GM12873 (cell line): ENCODE measurements around the gene UNC80.

Experiments used
- TF ChIP-seq, protein P1 (sequence below): IDR thresholded peaks from 2 replicates; pipeline ENCODE4 v1.5.1; 2012; ENCODE audit warnings: low read depth, mild to moderate bottlenecking, moderate library complexity, low read length, control low read depth; ENCODE audit not compliant: insufficient read depth; ENCODE audit errors: missing control alignments

The UNC80 gene

DNA sequence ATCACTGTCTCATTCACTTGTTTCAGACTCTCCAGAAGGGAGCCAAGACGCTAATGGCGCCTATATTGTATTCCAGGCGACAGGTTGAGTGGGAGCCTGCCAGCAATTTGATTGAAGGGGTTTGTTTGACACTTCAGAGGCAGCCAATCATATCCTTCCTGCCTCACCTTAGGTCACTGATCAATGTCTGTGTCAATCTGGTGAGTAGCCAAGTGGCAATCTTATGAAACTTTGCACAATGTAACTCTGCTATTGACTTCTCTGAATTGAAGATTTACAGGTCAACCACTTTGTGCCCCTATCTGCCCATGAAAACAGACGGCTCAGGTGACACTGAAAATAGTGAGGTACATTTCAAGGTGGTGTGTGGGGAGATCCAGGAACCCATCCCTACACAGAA lies 198.1 kb downstream of the UNC80 start:
- TF ChIP-seq, protein P1, sequence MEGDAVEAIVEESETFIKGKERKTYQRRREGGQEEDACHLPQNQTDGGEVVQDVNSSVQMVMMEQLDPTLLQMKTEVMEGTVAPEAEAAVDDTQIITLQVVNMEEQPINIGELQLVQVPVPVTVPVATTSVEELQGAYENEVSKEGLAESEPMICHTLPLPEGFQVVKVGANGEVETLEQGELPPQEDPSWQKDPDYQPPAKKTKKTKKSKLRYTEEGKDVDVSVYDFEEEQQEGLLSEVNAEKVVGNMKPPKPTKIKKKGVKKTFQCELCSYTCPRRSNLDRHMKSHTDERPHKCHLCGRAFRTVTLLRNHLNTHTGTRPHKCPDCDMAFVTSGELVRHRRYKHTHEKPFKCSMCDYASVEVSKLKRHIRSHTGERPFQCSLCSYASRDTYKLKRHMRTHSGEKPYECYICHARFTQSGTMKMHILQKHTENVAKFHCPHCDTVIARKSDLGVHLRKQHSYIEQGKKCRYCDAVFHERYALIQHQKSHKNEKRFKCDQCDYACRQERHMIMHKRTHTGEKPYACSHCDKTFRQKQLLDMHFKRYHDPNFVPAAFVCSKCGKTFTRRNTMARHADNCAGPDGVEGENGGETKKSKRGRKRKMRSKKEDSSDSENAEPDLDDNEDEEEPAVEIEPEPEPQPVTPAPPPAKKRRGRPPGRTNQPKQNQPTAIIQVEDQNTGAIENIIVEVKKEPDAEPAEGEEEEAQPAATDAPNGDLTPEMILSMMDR: no peak

- TF ChIP-seq, protein P1: no peak
Observed at GRCh38 chr2:209970271-209970670, 198.6 kb downstream of the UNC80 start.

DNA sequence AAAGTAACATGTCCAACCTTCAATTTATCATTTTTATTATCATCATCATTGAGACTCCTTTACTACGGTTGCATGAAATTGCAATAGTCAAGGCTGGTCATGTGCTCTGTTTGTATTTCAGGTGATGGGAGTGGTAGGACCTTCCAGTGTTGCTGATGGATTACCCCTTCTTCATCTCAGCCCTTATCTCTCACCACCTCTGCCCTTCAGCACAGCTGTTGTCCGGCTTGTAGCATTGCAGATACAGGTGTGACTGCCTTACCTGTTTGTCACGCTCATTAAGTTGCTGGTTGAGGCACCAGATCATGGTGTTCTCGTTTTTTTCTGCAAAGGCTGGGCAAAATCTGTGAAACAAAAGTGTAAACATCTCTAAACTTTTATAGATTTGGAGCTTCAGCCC lies 199.1 kb downstream of the UNC80 start:
- TF ChIP-seq, protein P1: no peak

GRCh38 chr2:209973328-209973727 lies 201.7 kb downstream of the UNC80 start:
- TF ChIP-seq, protein P1: no peak

- TF ChIP-seq, protein P1: no peak
Observed at GRCh38 chr2:209974576-209974975, 202.9 kb downstream of the UNC80 start.

GRCh38 chr2:209976698-209977385 lies 205.2 kb downstream of the UNC80 start:
- TF ChIP-seq, protein P1: no peak

GRCh38 chr2:209977386-209978239 lies 206.0 kb downstream of the UNC80 start:
- TF ChIP-seq, protein P1: peak; percentile 31
